ENCODE data around the gene DQX1.
"Not testable (repeated sequence)": the region's sequence is repeated elsewhere in the genome, so short reads cannot be mapped to it uniquely, and the experiment has no call there.

The DQX1 gene

DNA sequence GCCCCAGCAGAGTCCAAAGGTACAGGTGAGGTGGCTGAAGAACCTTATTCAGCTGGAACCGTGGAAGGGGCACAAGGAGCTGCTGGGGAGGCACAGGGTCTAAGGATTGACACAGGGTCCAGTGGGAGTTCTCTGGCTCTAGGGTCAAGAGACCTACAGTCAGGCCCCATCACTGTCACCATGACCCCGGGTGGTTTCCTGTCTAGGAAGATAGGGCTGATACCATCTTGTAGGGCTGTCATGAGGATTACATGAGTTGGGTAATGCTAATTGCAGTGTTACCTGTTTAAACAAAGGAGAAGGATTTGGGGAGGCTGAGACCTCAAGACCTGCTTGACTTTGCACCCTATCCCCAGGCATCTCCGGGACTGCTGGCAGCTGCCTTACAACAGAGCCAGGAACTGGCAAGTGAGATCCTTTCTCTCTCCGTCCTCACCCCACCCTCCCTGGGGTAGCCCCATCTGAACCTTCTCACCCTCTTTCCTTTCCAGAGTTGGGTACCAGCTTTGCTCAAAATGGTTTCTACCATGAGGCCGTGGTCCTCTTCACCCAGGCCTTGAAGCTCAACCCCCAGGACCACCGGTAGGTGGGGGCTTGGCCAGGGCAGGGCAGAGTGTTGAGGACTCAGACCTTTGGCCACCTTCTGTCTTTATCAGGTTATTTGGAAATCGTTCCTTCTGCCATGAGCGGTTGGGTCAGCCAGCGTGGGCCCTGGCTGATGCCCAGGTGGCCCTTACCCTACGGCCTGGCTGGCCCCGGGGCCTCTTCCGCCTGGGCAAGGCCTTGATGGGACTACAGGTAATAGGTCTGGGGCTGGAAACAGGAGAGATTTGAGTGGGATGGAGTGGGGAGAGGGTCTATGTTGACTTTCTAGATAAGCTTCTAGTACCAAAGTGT lies 34.1 kb downstream of the DQX1 start:
- DNase-seq = no peak

DNA sequence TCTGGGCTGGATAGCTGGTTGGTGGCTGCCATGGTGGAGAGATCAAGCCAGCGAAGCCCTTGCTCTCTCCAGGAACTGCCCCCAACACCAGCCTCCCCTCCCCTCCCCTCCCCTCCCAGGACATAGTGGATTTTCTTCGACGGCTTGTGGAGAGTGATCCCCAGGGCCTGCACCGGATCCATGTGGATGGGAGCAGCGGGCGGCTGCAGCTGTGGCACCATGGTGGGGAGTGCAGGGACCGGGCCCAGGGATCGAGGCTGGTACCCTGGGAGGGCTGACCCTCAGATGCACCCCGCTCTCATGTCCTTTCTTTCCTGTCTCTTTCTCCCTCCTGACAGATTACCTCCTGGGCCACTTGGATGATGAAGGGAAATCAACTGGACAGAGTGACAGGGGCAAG lies 36.1 kb downstream of the DQX1 start:
- DNase-seq = no peak

DNA sequence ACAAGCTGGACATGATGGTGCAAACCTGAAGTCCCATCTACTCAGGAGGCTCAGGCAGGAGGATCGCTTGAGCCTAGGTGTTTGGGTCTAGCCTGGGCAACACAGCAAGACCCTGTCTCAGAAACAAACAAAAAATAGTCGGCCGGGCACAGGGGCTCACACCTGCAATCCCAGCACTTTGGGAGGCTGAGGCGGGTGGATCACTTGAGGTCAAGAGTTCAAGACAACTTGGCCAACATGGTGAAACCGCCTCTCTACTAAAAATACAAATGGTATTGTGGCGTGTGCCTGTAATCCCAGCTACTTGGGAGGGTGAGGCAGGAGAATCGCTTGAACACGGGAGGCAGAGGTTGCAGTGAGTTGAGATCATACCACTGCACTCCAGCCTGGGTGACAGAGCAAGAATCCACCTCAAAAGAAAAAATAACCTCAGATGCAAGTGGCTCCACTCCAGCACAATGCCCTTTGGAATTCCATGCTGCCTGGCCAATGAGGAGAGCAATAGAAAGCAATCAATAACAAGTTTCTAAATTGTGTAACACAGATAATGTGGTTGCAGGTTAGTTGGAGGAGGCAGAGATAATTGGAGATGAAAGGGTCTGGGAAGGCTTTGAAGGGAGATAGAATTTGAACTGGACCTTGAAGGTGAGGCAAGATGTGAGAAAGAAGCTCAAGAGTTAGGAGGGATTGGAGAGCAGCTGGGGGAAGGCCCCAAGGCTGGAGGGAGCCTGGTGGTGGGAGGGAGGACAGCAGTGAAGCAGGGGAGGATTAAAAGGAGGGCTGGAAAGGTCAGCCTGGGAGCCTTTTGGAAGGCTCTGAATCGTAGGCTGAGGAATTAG lies 37.2 kb downstream of the DQX1 start:
- no peak for DNase-seq

DNA sequence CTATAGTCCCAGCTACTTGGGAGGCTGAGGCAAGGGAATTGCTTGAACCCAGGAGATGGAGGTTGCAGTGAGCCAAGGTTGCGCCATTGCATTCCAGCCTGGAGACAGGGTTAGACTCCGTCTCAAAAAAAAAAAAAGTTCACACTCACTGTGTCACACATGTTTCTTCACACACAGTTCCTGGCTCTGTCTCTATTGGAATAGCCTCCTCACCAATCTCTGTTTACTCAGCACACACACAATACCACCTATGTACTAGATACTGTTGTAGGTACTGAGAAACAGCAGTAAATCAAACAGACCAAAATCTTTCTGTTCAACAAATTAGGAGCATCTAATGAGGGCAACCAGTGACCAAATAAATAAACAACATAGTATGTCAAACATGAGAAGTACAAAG lies 39.9 kb downstream of the DQX1 start:
- DNase-seq = no peak

DNA sequence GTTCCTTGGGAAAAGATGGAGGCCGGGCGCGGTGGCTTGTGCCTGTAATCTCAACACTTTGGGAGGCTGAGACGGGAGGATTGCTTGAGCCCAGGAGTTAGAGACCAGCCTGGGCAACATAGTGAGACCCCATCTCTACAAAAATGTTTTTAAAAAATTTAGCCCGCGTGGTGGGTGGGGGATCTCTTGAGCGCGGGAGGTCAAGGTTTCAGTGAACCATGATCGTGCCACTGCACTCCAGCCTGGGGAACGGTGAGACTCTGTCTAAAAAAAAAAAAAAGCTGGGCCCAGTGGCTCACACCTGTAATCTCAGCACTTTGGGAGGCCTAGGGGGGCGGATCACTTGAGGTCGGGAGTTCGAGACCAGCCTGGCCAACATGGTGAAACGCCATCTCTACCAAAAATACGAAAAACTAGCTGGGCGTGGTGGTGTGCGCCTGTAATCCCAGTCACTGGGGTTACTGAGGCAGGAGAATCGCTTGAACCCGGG lies 42.3 kb downstream of the DQX1 start:
- not testable (repeated sequence) for DNase-seq

DNA sequence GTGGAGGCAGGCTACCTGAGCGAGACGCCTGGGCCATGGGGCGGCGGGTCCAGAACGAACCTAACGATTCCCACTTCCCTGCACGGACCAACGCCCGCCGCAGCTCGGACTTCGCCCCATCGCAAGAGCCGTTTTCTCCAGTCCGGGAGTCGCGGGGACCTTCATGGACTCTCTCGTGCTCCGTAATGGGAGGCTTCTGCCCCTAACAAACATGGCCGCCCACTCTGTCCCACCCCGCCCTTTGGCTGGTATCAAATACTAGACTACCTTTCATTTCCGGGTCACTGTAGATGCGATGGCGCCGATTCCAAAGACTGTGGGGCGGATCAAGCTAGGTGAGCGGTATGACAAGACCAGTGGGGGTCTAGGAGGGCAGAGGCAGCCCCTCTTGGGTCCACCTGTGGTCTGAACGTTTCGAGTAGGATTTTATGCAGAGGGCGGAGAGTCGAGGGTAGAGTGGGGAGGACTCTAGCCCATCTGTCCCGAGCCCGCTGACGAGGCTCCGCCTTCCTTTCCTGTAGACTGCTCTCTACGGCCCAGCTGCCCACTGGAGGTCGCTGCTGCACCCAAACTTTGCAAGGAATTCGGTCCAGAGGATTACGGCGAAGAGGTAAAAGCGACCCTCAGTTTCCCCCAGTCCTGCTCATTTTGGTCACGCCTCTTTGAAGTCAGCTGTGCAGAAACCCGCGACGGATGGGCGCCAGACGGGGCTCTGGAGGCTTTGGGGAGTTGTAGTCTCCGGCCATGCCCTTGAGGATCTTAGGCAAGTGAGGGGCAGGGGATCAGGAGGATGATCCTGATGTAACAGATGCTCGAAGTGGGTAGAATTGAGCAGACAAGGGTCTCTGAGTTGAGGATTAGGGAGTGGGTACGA lies 43.0 kb downstream of the DQX1 start, which contains the start of the genes CCDC142 and TTC31:
Gene CCDC142 (minus strand): TSS at position 198 of the 874 bp plus-strand sequence. CDS start 161 bp downstream, at position 37.
Gene TTC31 (plus strand): TSS at position 281 of the 874 bp plus-strand sequence. CDS start 15 bp downstream, at position 296.
- DNase-seq = peak; percentile 98

DNA sequence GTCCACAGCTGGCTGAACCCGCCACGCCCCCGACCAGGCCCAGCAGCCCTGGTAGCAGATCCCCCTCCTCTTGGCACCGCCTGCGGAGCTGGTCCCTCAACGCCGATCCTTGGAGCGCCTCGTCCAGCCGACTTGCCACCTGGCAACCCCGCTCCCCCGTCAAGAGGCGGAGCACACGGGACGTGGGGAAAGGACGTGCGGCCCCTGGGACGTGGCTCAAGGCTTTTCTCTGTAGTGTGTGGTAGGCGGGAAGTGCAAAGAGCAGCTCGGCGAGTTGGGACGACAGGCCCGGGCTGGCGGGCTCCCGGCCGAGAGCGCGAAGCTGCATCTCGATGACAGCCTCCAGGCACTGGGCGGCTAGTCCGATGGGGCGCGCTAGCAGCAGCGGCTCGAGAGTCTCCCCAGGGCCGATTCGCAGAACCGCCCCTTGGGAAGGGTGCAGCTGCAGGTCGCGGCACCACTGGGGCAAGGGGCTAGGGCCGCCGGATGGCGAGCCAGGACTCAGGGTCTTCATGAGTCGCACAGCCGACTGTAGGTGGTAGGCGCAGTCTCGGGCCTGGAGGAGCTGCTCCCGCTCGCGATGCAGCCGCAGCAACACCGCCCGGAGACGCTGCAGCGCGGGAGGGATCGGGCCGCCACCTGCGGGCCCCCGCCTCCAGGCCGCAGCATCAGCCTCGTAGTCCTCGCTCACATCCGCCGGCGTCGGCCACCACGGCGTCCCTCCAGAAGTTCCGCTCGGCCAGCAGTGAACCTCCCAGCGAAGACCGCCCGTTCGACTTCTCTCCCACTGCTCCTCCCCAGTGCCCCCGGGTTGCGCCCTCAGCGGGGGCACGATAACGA lies 43.9 kb downstream of the DQX1 start:
- DNase-seq = peak; percentile 83

DNA sequence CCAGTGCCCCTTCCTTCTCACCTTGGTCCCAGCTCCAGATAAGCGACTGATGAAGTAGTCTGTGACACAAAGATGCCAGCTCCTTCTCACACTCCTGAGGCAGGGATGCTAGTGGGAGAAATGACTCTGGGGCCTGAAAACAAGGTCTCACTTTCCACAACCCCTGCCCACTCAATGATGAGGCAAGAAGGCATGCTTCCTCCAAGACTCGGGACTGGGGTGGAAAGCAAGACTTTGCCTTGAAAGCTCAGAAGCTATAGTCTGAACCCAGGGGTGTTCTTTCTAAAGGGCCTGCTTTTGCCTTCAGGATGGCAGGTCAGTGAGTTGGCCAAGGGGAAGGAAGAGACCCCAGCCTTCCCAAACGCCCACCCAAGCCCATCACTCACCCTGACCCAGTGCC lies 44.6 kb downstream of the DQX1 start:
- DNase-seq = no peak

DNA sequence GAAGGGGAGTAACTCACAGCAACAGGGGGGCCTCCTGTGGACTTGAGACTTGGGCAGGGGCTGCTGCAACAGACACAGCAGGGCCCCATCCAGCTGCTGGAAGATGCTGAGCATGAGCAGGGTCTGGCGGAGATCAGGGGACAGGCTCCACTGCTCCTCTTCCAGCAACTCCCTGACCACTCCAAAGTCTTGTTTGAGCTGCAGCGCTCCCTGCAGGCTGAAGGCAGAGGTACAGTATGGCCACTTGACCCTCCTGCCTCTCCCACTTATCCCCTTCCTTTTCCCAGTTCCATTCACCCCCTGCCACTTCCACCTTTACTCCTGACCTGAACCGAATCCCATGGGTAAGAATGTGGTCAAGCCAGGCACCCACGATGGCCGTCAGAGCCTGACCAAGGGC lies 51.1 kb downstream of the DQX1 start:
- DNase-seq = peak; percentile 31

DNA sequence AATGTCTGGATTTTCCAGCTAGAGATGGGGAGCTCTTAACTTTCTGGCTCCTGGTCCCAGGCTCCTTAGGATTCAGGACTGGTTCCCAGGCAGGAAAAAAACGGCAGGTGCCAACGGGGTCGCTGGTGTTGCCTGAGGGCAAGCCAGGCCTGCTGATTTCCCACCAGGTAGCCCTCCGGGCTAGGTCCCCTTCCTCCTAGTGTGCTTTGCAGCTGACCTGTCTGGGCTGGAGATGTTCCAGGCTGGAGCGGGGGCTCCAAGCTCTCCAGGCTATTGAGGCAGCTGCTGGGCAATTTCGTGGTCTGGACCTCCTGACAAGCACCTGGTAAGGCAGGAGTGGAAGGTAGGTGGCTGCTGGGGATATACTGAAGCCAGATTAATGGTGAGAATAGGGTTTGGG lies 51.5 kb downstream of the DQX1 start:
- no peak for DNase-seq

DNA sequence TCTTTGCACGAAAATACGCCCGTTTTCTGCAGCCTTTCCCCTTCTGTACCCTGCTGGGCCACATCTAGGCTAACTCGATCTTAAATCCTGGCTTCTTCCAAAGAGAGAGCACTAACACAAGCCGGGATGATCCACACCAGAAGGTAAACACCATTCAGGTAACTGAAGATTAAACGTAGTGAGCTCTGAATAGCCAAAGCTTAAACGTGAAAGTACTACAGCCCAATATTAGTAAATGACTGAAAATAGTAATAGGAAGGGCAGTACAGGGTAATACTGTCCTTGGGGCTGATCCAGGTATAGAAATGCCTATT lies 53.1 kb downstream of the DQX1 start:
- no peak for DNase-seq

DNA sequence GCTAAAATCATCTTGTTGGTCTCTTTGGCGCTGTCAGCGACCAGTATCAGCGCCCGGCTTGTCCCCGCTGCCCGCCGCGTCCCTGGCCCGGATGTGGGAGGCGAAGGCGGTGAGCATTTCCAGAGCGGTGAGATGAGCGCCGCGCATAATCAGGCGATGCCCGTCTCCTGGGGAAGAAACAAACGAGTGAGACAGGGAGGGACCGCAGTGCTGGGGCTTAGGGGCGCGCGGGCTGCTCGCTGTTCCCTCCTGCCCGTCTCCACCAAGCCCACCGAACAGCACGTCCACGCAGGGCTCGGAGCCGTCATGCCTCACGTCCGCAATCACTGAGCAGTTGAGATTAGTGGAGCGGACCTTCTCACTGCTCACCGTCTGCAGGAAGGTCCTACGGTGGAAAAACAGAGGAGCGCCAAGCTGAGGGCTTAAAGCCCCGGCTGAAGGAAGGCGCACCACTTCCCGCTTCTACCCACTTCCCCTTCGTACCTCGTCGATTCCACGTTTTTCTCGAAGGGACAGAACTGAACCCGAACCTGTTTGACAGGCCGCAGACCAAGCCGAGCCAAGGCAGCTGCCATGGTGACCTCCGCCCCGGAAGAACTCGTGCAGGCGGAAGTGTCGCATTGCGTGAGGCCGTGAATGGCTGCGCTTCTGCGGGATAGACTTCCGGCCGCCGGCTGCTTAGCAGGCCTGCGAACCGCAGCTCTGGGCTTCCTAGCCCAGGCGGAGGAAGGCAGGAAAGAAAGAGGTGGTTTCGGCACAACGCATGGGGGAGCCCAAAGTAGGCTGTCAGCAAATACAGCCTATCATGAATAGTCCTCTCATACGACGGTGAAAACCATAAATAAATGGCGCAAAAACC lies 53.7 kb downstream of the DQX1 start, which contains the start of gene MRPL53:
Gene MRPL53 (minus strand): TSS at position 595 of the 859 bp plus-strand sequence. CDS start 20 bp downstream, at position 575.
- DNase-seq = peak; percentile 98

DNA sequence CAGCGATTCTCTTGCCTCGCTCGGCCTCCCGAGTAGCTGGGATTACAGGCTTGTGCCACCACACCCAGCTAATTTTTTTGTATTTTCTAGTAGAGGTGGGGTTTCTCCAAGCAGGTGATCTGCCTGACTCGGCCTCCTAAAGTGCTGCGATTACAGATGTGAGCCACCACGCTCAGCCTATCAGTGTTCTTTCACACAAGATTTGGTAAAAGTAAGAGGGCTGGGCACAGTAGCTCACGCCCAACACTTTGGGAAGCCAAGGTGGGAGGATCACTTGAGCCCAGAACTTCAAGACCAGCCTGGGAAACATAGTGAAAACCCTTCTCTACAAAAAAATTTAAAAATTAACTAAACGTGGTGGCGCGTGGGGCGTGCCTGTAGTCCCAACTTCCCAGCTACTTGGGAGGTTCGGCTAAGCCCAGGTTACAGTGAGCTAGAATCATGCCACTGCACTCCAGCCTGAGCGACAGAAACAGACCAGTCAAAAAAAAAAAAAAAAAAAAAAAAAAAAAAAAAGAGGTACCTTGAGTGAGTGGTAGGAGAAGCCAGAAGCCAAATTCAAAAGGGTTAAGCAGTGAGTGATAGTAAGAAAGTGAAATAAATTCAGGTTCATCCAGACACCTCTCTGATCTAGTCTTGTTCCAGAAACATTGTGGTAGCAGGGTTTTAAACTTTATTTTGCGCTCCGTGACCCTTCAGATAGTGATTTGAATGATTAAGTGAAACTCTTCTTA lies 54.5 kb downstream of the DQX1 start:
- peak; percentile 48 for DNase-seq

DNA sequence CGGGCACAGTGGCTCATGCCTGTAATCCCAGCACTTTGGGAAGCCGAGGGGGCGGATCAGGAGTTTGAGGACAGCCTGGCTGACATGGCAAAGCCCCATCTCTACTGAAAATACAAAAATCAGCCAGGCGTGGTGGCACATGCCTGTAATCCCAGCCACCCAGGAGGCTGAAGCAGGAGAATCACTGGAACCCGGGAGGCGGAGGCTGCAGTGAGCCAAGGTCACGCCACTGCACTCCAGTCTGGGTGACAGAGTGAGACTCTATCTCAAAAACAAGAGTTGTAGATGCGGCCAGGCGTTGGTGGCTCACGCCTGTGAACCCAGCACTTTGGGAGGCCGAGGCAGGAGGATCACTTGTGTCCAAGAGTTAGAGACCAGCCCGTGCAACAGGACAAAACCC lies 55.3 kb downstream of the DQX1 start:
- not testable (repeated sequence) for DNase-seq
